Hematopoietic multipotent progenitor cell (in vitro differentiated cells): Measurements from ENCODE around the gene MAPKAPK5. TPM values are rescaled to one million over a fixed set of nuclear protein-coding genes. Genes with fewer than 3 reads are reported as not detected.
"Not testable (repeated sequence)": the region's sequence is repeated elsewhere in the genome, so short reads cannot be mapped to it uniquely, and the experiment has no call there.

Experiments
- DNase-seq, 3 donors: peaks; one replicate each; pipeline ENCODE4 v3.0.0-alpha.2; 2011 to 2015; ENCODE audit warnings: low read depth in 2 of 3, low spot score in 2 of 3
- total RNA-seq: library from RNA; depleted of rRNA; stranded (reverse); fragments of >200 nt; gene quantifications from one replicate; pipeline ENCODE4 v1.2.3, GENCODE V29; 2012

MAPKAPK5 gene
- total RNA-seq, 1 donor, result 25.9 TPM

DNA sequence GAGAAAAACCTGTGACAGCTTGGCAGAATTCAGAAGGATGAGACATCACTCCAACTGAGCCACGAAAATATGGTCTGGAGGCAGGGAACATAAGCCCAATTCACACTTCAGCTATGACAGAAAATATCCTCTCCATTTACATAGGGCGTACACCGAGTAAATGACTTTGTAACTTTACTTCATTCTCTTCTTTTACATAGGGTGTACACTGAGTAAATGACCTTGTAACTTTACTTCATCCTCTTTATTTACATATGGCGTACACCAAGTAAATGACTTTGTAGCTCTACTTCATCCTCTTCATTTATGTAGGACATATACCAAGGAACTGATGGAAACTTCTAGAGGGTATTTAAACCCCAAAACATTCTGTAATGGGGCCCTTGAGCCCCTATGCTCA, 14.1 kb upstream of the MAPKAPK5 start:
- DNase-seq, result no peak

DNA sequence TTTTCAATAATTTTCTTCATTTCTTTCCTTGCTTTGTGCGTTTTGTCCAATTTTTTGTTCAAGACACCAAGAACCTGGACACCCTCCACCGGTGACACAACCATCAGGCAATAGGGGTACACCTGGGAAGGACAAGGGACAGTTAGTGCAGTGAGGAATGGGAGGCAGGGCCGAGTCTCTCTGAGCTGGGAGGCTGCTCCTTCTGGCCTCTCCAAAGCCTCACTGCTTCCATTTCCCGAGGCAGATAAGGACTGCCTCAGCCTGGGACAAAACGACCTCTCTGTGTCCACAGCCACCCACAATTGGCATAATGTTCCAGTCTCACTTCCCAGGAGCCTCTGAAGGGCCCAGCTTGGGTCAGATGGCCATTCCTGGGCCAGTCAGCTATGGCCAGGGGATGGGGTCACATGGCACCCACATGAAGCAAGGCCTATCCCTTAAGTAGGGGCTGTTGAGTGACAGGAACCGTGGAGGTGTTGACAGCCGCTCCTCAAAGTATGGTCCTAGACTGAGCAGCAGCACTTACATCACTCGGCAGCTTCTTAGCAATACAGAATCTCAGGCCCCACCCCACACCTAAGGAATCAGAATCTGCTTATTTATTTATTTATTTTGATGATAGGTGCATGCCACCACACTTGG, 13.6 kb upstream of the MAPKAPK5 start:
- no peak for DNase-seq

DNA sequence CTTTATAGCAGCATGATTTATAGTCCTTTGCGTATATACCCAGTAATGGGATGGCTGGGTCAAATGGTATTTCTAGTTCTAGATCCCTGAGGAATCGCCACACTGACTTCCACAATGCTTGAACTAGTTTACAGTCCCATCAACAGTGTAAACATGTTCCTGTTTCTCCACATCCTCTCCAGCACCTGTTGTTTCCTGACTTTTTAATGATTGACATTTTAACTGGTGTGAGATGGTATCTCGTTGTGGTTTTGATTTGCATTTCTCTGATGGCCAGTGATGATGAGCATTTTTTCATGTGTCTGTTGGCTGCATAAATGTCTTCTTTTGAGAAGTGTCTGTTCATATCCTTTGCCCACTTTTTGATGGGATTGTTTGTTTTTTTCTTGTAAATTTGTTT, 12.4 kb upstream of the MAPKAPK5 start:
- DNase-seq, result not testable (repeated sequence)

DNA sequence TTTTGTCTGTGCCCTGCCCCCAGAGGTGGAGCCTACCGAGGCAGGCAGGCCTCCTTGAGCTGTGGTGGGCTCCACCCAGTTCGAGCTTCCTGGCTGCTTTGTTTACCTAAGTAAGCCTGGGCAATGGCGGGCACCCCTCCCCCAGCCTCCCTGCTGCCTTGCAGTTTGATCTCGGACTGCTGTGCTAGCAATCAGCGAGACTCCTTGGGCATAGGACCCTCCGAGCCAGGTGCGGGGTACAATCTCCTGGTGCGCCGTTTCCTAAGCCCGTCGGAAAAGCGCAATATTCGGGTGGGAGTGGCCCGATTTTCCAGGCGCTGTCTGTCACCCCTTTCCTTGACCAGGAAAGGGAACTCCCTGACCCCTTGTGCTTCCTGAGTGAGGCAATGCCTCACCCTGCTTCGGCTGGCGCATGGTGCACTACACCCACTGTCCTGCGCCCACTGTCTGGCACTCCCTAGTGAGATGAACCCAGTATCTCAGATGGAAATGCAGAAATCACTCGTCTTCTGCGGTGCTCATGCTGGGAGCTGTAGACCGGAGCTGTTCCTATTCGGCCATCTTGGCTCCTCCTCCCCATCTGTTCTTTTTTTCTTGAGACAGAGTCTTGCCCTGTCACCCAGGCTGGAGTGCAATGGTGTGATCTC, 7.2 kb upstream of the MAPKAPK5 start:
- not testable (repeated sequence) for DNase-seq

DNA sequence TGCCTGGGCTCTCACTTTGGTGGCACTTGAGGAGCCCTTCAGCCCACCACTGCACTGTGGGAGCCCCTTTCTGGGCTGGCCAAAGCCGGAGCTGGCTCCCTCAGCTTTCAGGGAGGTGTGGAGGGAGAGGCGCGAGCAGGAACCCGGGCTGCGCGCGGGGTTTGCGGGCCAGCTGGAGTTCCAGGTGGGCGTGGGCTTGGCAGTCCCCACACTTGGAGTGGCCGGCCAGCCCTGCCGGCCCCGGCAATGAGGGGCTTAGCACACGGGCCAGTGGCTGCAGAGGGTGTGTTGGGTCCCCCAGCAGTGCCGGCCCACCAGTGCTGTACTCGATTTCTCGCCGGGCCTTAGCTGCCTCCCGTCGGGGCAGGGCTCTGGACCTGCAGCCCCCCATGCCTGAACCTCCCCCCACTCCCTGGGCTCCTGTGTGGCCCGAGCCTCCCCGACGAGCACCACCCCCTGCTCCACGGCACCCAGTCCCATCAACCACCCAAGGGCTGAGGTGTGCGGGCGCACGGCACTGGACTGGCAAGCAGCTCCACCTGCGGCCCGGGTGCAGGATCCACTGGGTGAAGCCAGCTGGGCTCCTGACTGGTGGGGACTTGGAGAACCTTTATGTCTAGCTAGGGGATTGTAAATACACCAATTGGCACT, 6.4 kb upstream of the MAPKAPK5 start:
- DNase-seq, result not testable (repeated sequence)

DNA sequence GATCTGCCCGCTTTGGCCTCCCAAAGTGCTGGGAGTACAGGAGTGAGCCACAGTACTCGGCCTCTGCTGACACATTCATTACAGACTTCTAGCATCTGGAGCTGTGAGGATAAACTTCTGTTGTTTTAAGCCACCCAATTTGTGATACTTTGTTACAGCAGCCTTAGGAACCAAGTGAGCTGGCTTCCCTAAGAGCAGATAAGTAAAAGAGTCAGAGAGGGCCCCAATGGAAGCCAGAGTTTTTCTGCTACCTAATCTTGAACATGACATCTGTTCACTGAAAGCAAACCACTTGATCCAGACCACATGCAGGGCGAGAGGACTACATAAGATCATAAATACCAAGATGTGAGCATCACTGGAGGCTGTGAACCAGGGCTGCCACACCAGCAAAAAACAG, 3.7 kb upstream of the MAPKAPK5 start:
- DNase-seq, result no peak

DNA sequence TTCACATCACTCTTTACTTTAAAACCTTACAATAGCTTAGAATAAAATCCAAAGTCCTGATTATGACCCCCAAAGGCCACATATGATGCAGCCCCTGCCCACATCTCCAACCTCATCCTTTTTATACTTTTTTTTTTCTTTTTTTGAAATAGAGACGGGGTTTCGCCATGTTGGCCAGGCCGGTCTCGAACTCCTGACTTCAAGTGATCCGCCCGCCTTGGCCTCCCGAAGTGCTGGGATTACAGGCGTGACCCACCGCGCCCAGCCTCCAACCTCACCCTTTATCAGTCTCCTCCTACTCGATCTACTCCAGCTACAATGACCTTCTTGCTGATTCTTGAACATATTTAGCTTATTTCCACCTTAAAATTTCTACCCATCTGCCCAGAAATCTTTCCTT, 1.2 kb upstream of the MAPKAPK5 start:
- DNase-seq, result no peak

DNA sequence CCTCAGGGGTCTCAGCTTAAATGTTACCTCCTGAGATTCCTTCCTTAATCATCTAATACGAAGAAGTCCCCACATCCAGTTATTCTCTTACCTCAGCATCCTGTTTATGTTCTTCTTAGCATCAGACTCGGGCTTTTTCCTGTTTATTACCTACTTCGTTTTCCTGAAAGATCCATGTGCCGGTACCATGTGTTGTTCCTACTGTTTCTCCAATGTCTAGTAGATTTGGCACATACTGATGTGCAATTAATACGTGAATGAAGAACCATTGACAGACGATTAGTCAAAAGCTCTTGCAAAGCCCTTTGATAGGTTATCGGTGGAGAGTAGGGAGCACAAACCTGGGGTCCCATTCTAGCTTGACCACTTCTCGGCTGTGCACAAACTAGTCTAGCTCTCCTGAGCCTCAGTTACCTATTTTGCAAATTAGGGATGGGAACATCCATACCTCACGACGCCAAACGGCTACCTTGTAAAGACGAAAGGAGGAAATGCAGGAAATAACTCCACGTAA, 735 bp upstream of the MAPKAPK5 start:
- DNase-seq, result no peak

DNA sequence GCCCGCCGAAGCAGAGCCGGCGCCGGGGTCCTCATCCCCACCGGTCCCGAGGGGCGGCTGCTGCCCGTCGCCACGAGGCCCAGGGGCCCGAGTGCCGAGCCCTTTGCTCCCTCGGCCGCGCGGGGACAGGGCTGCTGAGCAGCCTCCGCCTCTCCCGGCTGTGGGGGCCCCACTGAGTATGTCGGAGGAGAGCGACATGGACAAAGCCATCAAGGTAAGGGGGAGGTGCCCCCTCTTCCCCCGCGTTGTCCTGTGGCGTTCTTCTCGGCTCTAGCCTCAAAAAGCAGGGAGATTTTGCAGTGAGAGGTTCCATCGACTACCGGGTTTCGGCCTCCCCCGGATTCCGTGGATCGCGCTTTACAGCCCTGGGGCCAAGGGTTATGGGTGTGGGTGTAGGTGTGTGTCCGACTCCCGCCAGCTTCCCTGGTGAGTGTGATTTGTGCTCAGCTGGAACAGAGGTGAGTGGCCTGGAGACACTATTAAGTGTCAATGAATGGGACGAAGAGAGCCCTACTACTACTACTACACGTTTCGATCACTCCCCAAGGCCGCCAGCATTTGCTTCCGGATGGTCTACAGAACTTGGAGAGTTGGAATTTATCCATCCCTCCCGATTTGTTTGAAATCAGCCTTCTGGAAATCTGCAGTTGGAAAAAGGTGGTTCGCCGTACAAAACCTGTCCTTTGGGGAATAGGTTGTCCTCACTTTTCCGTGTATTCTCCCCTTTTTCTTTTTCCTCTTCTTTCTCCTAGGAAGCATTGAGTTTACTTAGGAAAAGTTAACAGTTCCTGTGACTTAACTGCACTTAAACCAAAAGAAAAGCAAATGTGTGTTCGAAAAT, 748 bp downstream of the MAPKAPK5 start:
- peak in 2 of 3 donors; percentile 7 to 35 for DNase-seq

DNA sequence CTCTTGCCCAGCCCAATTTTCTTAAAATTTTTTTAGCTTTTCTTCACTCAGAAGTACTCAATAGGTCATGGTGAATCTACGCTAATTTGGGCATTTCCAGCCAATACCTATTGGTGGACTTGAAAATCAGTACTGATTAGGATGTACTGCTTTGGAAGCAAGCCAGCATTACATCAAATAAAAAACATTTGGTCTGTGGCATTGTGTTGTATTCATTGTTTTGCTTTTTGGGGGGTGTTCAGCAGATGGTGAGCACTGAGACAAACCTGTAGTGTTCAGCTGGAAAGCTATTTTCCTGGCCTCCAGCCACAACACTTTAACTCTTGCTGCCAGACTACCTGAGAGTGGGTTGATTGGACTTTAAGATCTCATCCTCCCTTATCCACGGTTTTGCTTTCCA, 4.0 kb downstream of the MAPKAPK5 start:
- no peak for DNase-seq

DNA sequence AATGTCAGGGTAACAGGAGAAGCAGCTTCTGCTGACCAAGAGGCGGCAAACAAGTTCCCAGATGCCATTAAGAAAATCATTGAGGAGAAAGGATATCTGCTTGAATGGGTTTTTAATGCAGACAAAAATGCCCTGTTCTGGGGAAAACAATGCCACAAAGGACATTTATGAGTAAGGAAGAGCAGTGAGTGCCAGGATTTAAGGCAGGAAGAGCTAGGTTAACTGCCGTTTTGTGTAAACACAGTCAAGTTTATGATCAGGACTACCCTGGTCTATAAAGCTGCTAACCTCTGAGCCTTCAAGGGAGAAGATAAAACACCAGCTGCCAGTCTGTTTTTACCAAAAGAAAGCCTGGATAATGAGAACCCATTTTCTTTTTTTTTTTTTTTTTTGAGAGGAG, 8.5 kb downstream of the MAPKAPK5 start:
- no peak for DNase-seq

DNA sequence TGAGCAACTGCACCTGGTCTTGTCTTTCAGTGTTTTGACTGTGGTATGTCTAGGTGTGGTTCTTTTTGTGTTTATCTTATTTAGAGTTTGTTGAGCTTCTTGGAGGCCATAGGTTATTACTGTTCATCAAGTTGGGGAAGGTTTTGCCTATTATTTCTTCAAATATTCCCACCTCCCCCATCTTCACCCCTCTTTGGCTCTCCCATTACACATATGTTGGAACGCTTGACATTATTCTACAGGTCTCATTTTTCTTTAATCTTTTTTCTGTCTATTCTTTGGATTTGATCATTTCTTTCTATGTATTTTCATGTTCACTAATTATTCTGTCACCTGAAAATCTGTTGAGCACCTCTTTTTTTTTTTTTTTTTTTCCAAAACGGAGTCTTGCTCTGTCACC, 16.2 kb downstream of the MAPKAPK5 start:
- DNase-seq, result no peak

DNA sequence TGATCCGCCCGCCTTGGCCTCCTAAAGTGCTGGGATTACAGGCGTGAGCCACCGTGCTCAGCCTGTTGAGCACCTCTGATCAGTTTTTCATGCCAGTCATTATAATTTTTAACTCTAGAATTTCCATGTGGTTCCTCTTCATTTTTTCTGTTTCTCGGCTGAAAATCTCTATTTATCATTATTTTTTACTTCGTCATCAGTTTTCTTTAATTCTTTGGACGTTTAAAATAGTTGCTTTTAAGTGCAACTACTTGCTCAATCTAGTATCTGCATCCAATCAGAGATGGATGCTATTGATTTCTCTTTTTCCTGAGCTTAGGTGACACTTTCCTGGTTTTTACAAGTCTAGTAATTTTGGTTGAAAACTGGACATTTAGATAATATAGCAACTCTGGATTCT, 16.8 kb downstream of the MAPKAPK5 start:
- DNase-seq, result no peak

DNA sequence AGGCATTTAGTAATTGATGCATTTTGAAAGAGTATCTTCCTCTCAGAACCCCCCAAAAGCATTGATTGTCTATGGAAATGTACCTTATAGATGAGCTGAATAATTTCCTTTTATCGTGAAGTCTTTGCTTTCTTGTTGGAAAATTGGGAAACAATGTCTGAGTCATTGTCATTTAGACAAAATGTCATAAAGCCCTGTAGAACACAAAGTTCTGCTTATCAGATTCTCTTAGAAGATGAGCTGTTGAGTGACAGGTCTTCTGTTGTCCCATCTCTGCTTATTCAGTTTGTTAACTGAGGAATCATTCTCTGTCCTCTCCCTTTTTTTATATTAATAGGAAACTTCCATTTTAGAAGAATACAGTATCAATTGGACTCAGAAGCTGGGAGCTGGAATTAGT, 22.9 kb downstream of the MAPKAPK5 start:
- no peak for DNase-seq

DNA sequence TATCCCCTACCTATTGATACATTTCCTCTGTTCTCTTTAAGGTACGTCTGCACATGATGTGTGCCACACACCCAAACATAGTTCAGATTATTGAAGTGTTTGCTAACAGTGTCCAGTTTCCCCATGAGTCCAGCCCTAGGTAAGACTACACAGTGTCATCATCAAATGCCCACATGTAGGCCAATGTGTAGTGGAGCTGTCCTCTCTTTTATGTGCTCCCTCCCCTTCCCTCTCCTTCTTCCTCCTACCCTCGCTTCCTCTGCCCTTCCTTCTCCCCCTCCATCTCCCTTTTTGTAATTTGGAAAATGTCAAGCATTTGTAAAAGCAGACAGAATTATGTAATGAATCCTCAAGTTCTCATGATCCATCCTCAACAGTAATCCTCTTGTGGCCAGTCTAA, 25.5 kb downstream of the MAPKAPK5 start:
- no peak for DNase-seq

DNA sequence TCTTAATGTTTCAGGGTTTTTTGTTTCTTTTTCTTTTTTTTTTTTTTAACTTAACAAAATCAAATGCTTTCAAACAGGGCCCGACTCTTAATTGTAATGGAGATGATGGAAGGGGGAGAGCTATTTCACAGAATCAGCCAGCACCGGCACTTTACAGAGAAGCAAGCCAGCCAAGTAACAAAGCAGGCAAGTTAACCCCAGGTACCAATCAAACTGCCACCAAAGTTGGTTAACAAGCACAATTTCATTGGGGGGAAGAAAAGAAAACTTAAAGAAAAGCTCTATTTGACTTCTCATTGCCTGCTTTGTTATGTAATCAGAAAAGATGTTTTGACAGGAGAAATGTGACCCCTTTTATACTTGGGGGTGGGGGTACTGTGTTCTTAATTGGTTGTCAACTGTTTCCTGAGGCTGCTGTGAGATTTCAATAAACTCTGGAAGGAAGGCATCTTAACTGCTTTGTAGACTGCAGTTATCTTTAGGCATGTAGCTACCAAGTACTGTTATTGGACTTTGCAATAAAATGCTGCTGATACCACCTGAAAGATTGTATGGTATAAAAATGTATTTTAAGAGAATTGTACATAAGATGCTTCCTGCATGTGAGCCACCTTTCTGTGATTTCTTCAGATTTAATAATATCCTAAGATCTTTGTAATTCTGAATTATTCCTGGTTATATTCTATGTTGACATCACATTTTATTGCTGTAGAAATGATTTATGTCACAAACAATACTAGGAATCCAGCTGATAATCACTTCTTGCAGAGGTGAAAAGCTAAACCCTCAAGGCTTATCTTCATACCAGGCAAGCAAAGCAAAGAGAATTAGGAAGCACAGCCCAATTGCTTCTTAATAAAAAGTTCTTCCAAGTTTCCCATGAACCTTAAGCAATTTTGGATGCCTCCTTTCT, 26.9 kb downstream of the MAPKAPK5 start:
- DNase-seq, result no peak

DNA sequence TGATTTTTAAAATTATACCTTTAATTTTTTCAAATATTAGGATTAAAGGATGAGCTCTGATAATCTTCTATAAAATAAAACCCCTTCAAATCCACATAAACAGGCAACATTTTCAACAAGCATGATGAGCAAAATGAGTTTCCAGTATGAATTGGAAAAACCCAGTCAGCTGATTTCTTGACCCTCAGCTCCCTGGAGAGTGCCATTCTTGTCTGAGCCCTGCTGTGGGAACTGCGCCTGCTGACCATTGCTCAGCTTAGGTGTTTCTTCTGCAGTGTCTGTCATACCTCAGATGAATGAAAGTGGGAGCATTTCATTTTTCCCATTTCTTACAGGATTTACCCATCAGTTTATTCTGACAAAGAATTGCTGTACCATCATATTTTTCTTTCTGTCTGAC, 27.6 kb downstream of the MAPKAPK5 start:
- DNase-seq, result no peak

DNA sequence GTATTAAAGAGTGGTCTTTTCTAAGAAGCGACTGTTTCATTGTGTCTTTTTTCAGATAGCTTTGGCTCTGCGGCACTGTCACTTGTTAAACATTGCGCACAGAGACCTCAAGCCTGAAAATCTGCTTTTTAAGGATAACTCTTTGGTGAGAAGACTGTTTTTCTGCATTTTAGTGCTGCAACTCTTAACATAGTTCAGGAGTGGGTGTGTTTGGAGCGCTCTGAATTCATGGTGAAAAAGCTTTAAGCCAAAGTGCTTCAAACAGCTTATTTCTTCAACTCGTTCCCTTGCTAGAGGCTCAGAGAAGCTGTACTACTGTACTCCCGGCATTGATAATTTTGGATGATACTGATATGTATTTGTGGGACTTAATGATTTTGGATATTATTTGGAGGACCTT, 28.2 kb downstream of the MAPKAPK5 start:
- DNase-seq, result no peak

DNA sequence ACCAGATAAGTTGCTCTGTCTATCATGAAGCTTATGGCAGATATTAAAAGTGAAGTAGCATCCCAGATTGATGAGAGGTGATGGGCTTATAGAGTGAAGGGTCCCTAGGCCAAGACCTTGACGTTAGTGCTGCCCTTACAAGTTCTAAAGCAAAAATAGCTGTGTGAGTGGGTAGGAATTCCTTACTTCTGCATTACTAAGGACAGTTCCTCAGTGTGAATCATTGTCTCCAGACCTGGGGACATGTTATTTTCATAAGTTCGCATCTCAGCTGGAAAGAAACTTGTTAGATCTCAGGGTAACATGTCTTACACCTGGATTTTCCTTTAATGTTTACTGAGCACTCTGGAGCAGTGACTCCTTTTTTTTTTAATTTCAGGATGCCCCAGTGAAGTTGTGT, 28.7 kb downstream of the MAPKAPK5 start:
- DNase-seq, result no peak

DNA sequence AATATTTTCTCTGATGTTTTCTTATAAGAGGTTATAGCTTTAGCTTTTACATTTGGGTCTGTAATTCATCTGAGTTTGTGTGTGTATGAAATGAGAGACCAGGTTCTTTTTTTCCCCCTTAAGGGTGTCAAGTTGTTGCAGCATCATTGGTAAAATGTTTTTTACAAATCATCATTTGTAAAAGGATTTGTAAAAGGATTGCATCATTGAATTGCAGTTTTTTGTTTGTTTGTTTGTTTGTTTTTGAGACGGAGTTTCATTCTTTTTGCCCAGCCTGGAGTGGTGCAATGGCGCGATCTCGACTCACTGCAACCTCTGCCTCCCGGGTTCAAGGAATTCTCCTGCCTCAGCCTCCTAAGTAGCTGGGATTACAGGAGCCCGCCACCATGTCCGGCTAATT, 31.1 kb downstream of the MAPKAPK5 start:
- no peak for DNase-seq
